HG02943 (cell line): ENCODE data around the gene NOP9.

Source experiments
- ATAC-seq: cut with Tn5 transposase; IDR thresholded peaks from one replicate; pipeline ENCODE4 v1.9.1; 2021; ENCODE audit warnings: mild to moderate bottlenecking, low read depth, moderate library complexity; ENCODE audit not compliant: unreplicated experiment

The NOP9 gene

DNA sequence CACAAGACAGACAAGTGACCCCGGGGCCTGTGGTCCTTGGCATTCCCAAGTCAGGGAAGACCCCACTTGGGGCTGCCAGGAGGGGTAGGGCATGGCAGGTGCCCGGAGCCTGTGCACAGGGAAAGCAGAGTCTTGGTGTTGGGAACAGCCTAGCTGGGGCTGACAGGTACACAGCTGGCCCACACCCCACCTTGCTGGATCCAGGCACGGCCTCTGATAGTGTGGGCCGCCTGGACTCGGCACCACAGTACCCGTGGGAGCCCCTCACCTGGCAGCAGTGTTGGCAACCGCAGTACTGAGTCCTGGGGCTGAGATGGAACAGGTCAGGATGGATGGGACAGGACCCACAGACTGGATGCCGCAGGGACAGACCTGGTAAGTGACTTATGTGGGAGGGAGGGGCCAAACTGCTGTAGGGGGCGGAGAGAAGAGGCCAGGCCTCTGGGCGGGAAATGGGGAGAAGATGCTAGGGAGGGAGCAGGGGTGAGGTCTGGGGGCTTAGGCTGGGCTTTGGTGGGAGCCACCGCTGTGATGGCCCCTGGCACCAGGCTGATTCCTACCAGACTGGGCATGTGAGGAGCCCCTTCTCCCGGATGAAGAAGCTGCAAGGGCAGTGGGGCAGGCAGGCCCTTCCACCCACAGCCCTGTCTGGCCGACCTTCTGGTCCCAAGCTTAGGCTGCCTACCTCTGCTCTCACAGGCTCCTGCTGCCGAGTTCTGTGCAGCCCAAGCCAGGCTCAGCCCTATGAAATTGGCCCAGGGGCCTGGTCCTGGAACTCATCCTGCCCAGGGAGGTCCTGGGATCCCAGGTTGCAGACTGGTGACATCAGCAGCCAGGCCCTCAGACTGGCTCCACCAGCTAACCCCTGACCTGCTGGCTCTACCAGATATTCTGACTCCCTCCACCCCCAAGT is 36.6 kb upstream of the NOP9 start, which contains the start of gene TGM1:
TSS of gene TGM1 (minus strand) at position 357 of the 913 bp plus-strand sequence. CDS start 825 bp downstream, outside the sequence.
- no peak for ATAC-seq

- ATAC-seq: no peak
These were observed 35.8 kb upstream of the NOP9 start for GRCh38 chr14:24263848-24264247.

- ATAC-seq: no peak
These were observed 35.4 kb upstream of the NOP9 start for GRCh38 chr14:24264298-24264697.

DNA sequence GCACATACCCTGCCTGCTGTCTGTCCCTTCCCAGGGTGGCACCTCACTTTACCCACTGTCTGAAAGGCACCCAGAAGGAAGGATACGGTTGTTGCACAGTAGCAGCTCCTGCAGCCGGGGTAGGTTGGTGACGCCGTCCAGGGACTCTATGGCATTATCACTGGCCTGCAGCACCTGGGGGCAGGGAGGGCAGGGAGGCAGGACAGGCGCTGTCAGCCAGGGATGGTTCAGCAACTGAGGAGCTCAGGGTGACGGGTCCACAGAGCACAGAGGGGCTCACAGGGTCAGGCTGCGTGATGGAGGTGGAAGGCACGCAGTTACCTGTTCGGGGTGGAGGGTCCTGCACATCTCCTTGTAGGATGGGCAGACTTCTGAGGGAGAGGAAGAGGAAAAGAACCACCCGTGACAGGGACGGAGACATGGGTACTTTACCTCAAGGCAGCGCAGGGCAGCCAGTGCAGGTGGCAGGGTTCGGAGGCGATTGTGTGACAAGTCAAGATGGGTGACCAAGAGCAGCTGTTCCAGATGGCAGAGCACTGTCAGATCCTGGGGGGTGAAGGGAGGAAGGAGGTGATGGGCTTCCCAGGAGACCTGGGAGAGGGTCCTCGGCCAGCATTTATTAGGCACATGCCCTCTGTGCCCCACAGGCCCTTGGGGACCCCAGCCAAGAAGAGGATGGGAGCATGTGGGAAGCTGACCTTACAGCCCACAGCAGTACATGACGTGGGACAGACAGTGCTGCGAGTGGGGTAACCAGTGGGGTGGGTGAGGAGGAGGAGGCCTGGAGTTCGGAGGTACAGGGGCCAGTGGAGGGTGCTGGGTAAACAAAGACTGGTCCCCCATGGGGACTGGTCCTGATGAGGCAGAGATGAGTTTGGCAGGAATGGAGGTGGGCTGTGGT is 33.1 kb upstream of the NOP9 start:
- ATAC-seq: no peak

GRCh38 chr14:24267516-24267915 is 32.1 kb upstream of the NOP9 start:
- no peak for ATAC-seq

- no peak for ATAC-seq
These were observed 31.4 kb upstream of the NOP9 start for GRCh38 chr14:24268225-24268624.

DNA sequence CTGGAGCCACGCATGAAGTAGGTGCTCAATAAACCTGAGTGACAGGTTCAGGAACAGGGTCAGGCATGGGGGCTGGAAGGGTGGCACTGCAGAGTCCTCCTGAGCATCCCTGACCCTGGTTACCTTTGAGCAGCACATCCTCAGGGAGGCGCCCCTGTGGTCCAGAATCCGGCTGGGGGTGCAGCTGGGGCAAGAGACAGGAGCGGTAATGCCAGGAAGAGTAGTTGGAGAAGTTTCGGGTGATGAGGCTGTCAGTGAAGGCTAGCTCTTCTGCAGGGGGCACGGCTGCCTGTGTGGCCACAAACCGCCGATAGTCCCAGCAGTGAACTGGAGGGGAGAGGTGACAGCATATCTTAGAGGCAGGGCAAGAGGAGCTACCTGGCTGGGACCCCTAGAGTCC is 30.3 kb upstream of the NOP9 start:
- no peak for ATAC-seq

GRCh38 chr14:24269910-24270536 is 29.6 kb upstream of the NOP9 start:
- no peak for ATAC-seq

DNA sequence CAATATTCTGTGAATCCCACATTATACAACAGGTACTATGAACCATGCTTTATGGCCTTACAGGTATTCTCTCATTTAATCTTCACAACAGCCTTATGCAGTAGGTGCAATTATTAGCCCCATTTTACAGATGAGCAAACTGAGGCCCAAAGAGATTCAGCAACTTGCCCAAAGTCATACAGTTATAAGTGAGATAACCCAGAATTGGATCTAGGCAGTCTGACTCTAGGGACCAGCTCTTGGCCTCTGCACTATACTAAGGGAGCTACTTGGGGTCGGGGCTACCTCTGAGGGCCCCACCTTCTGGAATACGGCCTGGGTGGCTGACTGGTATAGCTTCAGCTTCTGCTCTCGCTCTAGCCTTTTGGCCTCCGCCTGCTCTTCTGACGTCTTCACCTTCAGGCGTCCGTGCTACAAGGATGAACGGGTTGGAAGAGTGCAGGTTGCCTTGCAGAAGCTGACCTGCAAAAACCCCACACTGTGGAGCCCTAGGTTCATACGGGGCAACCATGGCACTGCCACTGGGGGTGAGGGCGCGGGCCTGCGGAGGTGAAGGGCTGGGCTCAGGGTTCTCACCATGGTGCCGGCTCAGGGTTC is 29.0 kb upstream of the NOP9 start:
- no peak for ATAC-seq

- ATAC-seq: peak; percentile 75
These were observed 28.4 kb upstream of the NOP9 start, which contains the start of gene RABGGTA for GRCh38 chr14:24271134-24271833. RABGGTA (minus strand) TSS chr14:24271597; CDS start chr14:24271115, 482 bp downstream.

- ATAC-seq: no peak
These were observed 27.8 kb upstream of the NOP9 start for GRCh38 chr14:24271834-24272263.

DNA sequence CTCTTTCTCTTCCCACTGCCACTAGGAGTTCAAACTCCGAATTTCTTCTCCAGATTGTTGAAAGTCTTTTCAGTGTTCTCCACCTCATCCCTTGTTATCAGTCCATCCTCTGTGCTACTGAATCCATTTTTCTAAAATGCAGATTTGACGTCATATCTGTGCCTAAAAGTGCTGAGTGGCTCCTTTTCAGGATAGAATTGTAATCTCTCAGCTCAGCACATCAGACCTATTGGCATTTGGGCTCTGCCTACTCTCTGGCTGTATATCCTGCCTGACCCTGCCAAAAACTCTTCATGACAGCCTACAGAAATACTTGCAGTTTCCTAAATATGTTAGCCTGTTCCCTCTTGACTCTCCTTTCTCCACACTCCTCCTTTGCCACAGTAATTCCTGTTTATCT is 27.2 kb upstream of the NOP9 start:
- ATAC-seq: no peak

DNA sequence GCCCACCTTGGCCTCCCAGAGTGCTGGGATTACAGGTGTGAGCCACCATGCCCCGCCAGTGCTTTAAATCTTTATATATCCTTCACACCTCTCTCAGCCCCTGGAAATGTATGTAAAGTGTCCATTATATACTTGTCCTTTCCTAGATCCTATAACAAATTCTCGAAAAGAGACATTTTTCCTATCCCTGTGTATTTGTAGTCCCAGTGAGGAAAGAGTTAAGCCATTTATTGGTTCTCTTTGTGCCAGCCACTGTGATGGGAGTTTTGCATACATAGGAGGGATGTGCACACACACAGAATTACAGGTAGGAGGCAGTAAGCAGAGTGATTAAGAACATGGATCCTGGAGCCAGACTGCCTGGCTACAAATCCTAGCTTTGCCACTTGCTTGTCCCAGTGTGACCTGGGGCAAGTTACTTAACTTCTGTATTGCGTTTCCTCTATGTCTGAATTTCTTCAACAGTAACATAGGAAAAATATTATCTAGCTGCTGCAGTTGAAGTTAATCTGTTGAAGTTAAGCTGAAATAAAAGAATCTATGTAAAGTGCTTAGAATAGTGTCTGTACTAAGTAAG is 26.1 kb upstream of the NOP9 start:
- no peak for ATAC-seq

GRCh38 chr14:24274101-24274543 is 25.5 kb upstream of the NOP9 start:
- ATAC-seq: no peak

DNA sequence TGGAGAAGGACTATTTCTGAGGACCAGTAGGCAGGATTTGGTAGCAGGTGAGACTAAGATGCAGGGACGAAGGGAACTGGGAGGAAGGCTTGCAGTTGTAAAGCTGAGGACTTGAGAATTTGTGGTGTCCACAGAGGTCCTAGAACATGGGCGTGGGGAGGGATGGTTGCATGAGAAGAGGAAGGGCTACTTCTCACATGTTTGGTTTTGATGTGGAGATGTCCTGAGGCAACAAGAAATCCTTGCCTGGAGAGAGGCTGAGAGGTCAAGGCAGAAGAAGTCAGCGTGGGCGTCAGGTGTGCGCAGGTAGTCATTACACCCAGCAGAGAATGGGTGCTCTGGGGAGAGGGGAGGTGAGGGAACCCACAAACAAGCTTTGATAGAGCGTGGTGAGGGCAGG is 22.6 kb upstream of the NOP9 start:
- ATAC-seq: no peak

DNA sequence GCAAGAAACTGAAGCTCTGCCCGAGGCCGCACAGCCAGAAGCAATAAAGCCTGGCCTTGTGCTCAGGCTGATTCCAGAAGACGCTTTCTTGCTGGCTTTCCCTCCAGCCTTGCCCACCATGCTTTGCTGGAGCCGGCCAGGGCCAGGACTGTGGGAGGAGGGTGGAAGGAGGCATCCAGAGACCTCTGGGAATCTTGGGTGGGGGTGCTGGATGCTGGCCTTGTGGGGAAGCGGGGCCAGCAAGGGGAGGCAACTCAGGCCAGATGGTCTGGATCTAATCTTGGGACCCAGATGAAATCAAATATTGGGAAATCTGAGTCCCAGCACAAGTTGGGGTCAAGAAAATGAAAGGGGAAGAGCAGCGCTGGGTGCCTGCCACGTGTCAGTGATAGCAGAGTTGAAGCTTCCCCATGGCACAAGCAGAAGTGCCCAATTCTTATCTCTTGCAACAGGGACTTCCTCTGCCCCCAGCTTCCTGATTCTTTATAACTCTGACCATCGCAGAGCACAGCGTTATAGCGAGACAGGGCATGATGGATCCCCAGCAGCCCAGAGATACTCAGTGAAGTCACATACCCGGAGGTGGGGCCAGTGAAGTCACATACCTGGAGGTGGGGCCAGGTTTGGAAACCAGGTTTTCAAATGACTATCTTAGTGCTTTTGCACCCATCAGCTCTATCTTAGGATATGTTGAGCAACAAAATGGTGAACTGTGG is 21.9 kb upstream of the NOP9 start:
- no peak for ATAC-seq

DNA sequence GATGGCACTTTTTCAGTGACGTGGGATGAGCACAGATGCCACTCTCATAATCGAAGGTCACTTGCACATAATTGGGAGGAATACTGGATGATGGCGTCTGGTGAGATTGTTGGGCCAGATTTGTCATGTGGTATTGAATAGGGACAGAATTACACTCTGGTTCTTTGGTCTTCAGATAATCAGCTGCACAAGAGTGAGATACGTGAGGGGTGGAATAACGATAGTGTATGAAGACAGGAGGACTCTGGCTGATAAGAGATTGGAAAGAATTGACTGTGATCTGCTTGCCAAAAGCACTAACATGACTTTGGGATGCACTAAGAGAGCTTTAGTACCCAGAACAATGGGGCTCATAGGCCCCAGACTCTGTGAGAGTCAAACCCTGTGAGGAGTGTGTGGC is 21.2 kb upstream of the NOP9 start:
- no peak for ATAC-seq

GRCh38 chr14:24279301-24280186 is 20.1 kb upstream of the NOP9 start:
- no peak for ATAC-seq
